AML-193 (cell line): Measurements from ENCODE around the gene CNNM1.

Source experiments
- DNase-seq, 2 experiments: peaks; one replicate each; lab custom pipeline; 2025; lab: John Stamatoyannopoulos, UW

CNNM1 gene

GRCh38 chr10:99372546-99373271, 43.6 kb downstream of the CNNM1 start:
- DNase-seq, result no peak

GRCh38 chr10:99374526-99374925, 45.4 kb downstream of the CNNM1 start:
- no peak for DNase-seq

- DNase-seq, result no peak
Observed at GRCh38 chr10:99374972-99375371, 45.8 kb downstream of the CNNM1 start.

GRCh38 chr10:99375426-99375825, 46.3 kb downstream of the CNNM1 start:
- no peak for DNase-seq

- no peak for DNase-seq
Observed at GRCh38 chr10:99382176-99382575, 53.0 kb downstream of the CNNM1 start.

GRCh38 chr10:99387071-99387470, 57.9 kb downstream of the CNNM1 start:
- DNase-seq, result no peak

- DNase-seq, result no peak
Observed at GRCh38 chr10:99387541-99387940, 58.4 kb downstream of the CNNM1 start.

GRCh38 chr10:99389729-99390480, 60.7 kb downstream of the CNNM1 start:
- no peak for DNase-seq

GRCh38 chr10:99391346-99391745, 62.2 kb downstream of the CNNM1 start:
- no peak for DNase-seq

- no peak for DNase-seq
Observed at GRCh38 chr10:99393036-99393435, 63.9 kb downstream of the CNNM1 start.

GRCh38 chr10:99393683-99394082, 64.5 kb downstream of the CNNM1 start:
- no peak for DNase-seq

- no peak for DNase-seq
Observed at GRCh38 chr10:99394256-99394655, 65.1 kb downstream of the CNNM1 start.

GRCh38 chr10:99394761-99395386, 65.7 kb downstream of the CNNM1 start:
- no peak for DNase-seq

- DNase-seq, result no peak
Observed at GRCh38 chr10:99395750-99396445, 66.7 kb downstream of the CNNM1 start.

- no peak for DNase-seq
Observed at GRCh38 chr10:99396471-99396870, 67.3 kb downstream of the CNNM1 start.

GRCh38 chr10:99399664-99400063, 70.5 kb downstream of the CNNM1 start:
- DNase-seq, result no peak

- DNase-seq, result no peak
Observed at GRCh38 chr10:99403674-99404073, 74.5 kb downstream of the CNNM1 start.

GRCh38 chr10:99406149-99406548, 77.0 kb downstream of the CNNM1 start:
- DNase-seq, result no peak

GRCh38 chr10:99410146-99410545, 81.0 kb downstream of the CNNM1 start:
- DNase-seq, result no peak

GRCh38 chr10:99410876-99411275, 81.7 kb downstream of the CNNM1 start:
- DNase-seq, result no peak

- DNase-seq, result no peak
Observed at GRCh38 chr10:99411546-99411945, 82.4 kb downstream of the CNNM1 start.

GRCh38 chr10:99412099-99412498, 82.9 kb downstream of the CNNM1 start:
- no peak for DNase-seq
